ENCODE measurements around the gene SLC9B2. TPM values are rescaled to one million over a fixed set of nuclear protein-coding genes. Genes with fewer than 3 reads are reported as not detected.

Gene SLC9B2
- total RNA-seq, 1 donor from 2014 or later, result 16.3 TPM

- Histone ChIP-seq H3K36me3 (ENCODE audit: insufficient read depth, low read length) (no peaks in the 10 kb centered on the region), H3K4me2 (ENCODE audit: low read length) (no peak overlapping the region), H4K20me1 (ENCODE audit: insufficient read depth, low read length) (no peaks in the 10 kb centered on the region), H3K79me2 (ENCODE audit: insufficient read depth, low read length) (no peaks in the 10 kb centered on the region), H3K27ac (ENCODE audit: low read depth, low read length) (no peak overlapping the region), H3K9me3 (ENCODE audit: insufficient read depth, low read depth, low read length) (no peaks in the 10 kb centered on the region), H3K9ac (ENCODE audit: low read length) (no peak overlapping the region), H3K4me3 (ENCODE audit: insufficient read depth, low read depth, low read length) (no peak overlapping the region), H3K27me3 (ENCODE audit: insufficient read depth, low read length) (no peaks in the 10 kb centered on the region), H3K4me1 (ENCODE audit: insufficient read depth, low read length) (no peaks in the 10 kb centered on the region), H2AFZ (ENCODE audit: low read depth, low read length) (no peak overlapping the region)
- H3K9me3 Mint-ChIP-seq (ENCODE audit: unreplicated experiment), result no peaks in the 10 kb centered on the region
- TF ChIP-seq EZH2 (IDR thresholded peaks at IDR 0.05; ENCODE audit: insufficient read depth, low read length), result no peak
- TF ChIP-seq, protein P1, sequence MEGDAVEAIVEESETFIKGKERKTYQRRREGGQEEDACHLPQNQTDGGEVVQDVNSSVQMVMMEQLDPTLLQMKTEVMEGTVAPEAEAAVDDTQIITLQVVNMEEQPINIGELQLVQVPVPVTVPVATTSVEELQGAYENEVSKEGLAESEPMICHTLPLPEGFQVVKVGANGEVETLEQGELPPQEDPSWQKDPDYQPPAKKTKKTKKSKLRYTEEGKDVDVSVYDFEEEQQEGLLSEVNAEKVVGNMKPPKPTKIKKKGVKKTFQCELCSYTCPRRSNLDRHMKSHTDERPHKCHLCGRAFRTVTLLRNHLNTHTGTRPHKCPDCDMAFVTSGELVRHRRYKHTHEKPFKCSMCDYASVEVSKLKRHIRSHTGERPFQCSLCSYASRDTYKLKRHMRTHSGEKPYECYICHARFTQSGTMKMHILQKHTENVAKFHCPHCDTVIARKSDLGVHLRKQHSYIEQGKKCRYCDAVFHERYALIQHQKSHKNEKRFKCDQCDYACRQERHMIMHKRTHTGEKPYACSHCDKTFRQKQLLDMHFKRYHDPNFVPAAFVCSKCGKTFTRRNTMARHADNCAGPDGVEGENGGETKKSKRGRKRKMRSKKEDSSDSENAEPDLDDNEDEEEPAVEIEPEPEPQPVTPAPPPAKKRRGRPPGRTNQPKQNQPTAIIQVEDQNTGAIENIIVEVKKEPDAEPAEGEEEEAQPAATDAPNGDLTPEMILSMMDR (IDR thresholded peaks at IDR 0.05; ENCODE audit: insufficient read depth, low read depth, low read length), result no peak
- H3K4me3 Mint-ChIP-seq (ENCODE audit: unreplicated experiment), result no peak overlapping the region
- H3K36me3 Mint-ChIP-seq (ENCODE audit: low read depth, unreplicated experiment), result no peaks in the 10 kb centered on the region
- H3K27ac Mint-ChIP-seq (ENCODE audit: unreplicated experiment), result no peak overlapping the region
- no peak for DNase-seq (ENCODE audit: low read depth)
- H3K27me3 Mint-ChIP-seq (ENCODE audit: low read depth, unreplicated experiment), result no peaks in the 10 kb centered on the region
- no peak for FAIRE-seq
- H3K4me1 Mint-ChIP-seq (ENCODE audit: low read depth, unreplicated experiment), result no peaks in the 10 kb centered on the region
These were observed 49.7 kb downstream of the SLC9B2 start for GRCh38 chr4:103026868-103027267.

DNA sequence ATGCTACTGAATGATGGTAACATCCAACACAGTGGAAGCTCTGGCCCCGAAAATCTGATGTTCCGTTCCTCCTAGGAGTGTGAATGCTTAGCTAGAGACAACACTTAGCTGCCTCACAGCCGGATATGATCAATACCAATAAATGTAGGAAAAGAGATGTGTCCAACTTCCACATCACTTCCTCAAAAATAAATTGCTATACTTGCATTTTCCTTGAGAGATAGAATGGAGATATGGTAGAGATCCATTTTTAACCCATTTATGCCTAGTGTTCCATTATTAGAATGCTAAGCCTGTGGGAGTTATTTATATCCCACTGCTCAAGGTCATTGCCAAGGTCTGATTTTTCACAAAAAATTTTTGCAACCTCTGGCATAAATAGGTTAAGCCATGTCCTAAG lies 51.6 kb downstream of the SLC9B2 start:
- Mint-ChIP-seq H3K27me3 (ENCODE audit: low read depth, unreplicated experiment) (no peaks in the 10 kb centered on the region), H3K36me3 (ENCODE audit: low read depth, unreplicated experiment) (no peaks in the 10 kb centered on the region), H3K4me1 (ENCODE audit: low read depth, unreplicated experiment) (no peaks in the 10 kb centered on the region), H3K4me3 (ENCODE audit: unreplicated experiment) (no peak overlapping the region), H3K9me3 (ENCODE audit: unreplicated experiment) (no peaks in the 10 kb centered on the region), H3K27ac (ENCODE audit: unreplicated experiment) (no peak overlapping the region)
- Histone ChIP-seq H3K79me2 (ENCODE audit: insufficient read depth, low read length) (no peaks in the 10 kb centered on the region), H3K4me2 (ENCODE audit: low read length) (no peak overlapping the region), H3K36me3 (ENCODE audit: insufficient read depth, low read length) (no peaks in the 10 kb centered on the region), H3K4me1 (ENCODE audit: insufficient read depth, low read length) (no peaks in the 10 kb centered on the region), H3K9me3 (ENCODE audit: insufficient read depth, low read depth, low read length) (no peaks in the 10 kb centered on the region), H3K27me3 (ENCODE audit: insufficient read depth, low read length) (no peaks in the 10 kb centered on the region), H3K9ac (ENCODE audit: low read length) (no peak overlapping the region), H3K27ac (ENCODE audit: low read depth, low read length) (no peak overlapping the region), H3K4me3 (ENCODE audit: insufficient read depth, low read depth, low read length) (no peak overlapping the region), H2AFZ (ENCODE audit: low read depth, low read length) (no peak overlapping the region), H4K20me1 (ENCODE audit: insufficient read depth, low read length) (no peaks in the 10 kb centered on the region)
- no peak for FAIRE-seq
- TF ChIP-seq EZH2 (IDR thresholded peaks at IDR 0.05; ENCODE audit: insufficient read depth, low read length), result no peak
- TF ChIP-seq, protein P1 (IDR thresholded peaks at IDR 0.05; ENCODE audit: insufficient read depth, low read depth, low read length), result no peak
- no peak for DNase-seq (ENCODE audit: low read depth)

DNA sequence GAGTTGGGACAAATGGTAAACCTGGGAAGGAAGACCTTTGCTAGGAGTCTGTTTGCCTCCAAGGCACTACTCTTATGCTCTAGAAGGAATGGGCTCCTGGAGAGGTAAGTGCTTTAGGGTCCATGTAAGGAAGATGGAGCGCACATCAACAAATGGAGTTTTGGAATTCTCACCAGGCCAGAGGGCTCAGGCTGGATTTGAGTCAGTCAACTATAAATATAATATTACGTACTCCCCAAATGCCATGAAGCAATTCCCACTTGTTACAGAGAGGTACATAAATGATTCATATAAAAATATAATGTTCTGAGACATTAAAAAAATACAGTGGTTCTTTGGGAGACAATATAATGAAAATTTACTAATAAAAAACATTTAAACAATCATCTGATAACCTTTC lies 55.4 kb downstream of the SLC9B2 start:
- H3K4me3 Mint-ChIP-seq (ENCODE audit: unreplicated experiment), result no peak overlapping the region
- H3K27me3 Mint-ChIP-seq (ENCODE audit: low read depth, unreplicated experiment), result no peaks in the 10 kb centered on the region
- H2AFZ ChIP-seq (ENCODE audit: low read depth, low read length), result no peak overlapping the region

More for the DNA sequence above, 55.4 kb downstream of the SLC9B2 start:
- H3K4me1 Mint-ChIP-seq (ENCODE audit: low read depth, unreplicated experiment), result no peaks in the 10 kb centered on the region
- no peak for FAIRE-seq
- no peak overlapping the region for H3K9ac ChIP-seq (ENCODE audit: low read length)
- H4K20me1 ChIP-seq (ENCODE audit: insufficient read depth, low read length), result no peaks in the 10 kb centered on the region
- no peak overlapping the region for H3K27ac ChIP-seq (ENCODE audit: low read depth, low read length)
- no peaks in the 10 kb centered on the region for H3K9me3 ChIP-seq (ENCODE audit: insufficient read depth, low read depth, low read length)
- TF ChIP-seq EZH2 (IDR thresholded peaks at IDR 0.05; ENCODE audit: insufficient read depth, low read length), result no peak
- TF ChIP-seq, protein P1 (IDR thresholded peaks at IDR 0.05; ENCODE audit: insufficient read depth, low read depth, low read length), result no peak
- no peaks in the 10 kb centered on the region for H3K36me3 Mint-ChIP-seq (ENCODE audit: low read depth, unreplicated experiment)
- H3K4me1 ChIP-seq (ENCODE audit: insufficient read depth, low read length), result peaks cover 5% of the 10 kb centered on the region
- no peak overlapping the region for H3K4me3 ChIP-seq (ENCODE audit: insufficient read depth, low read depth, low read length)
- no peaks in the 10 kb centered on the region for H3K36me3 ChIP-seq (ENCODE audit: insufficient read depth, low read length)
- no peaks in the 10 kb centered on the region for H3K9me3 Mint-ChIP-seq (ENCODE audit: unreplicated experiment)
- DNase-seq (ENCODE audit: low read depth), result no peak
- no peaks in the 10 kb centered on the region for H3K79me2 ChIP-seq (ENCODE audit: insufficient read depth, low read length)
- H3K27me3 ChIP-seq (ENCODE audit: insufficient read depth, low read length), result no peaks in the 10 kb centered on the region
- no peak overlapping the region for H3K27ac Mint-ChIP-seq (ENCODE audit: unreplicated experiment)
- no peak overlapping the region for H3K4me2 ChIP-seq (ENCODE audit: low read length)
